ENCODE results near the gene PLXNA2.

The PLXNA2 gene

GRCh38 chr1:208264469-208265121 lies 20.4 kb upstream of the PLXNA2 start:
- no peak for DNase-seq (ENCODE audit: low spot score)

DNA sequence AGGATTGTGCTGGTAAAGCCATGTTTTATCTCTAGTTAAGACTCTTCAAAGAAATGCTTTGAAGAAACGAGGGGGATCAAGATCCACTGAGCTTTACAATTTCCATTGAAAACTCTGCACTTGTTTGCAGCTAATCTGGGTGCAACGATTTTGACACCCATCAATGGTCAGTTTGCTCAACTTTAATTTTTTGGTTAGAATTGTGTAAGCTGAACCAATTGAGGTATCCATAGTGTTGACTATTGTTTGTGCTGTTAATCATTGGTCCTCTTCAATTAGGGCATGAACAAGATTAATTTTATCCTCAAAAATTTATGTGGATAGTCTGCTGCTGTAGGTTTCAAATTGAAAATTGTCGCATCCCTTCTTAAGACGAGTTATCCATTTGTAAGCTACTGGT lies 17.7 kb upstream of the PLXNA2 start:
- no peak for DNase-seq (ENCODE audit: low spot score)

DNA sequence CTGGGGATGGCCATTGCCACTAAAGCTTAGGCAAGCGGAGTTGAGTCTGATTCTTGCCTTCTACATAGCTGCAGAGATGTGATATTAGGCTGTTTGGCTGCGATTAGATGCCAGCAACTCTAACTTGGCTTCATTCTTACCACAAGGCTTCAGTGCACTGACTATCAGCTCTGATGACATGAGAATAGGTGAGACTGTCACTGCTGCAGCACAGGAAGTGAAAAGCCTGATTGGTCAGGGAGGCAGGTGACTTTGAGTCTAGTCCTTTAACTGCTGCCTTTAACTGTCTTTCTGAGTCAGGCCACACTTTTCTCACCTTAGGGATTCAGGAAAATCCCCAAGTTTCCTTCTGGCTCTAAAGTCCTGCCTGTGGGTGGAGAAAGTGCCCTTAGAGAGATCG lies 14.1 kb upstream of the PLXNA2 start:
- no peak for DNase-seq (ENCODE audit: low spot score)

DNA sequence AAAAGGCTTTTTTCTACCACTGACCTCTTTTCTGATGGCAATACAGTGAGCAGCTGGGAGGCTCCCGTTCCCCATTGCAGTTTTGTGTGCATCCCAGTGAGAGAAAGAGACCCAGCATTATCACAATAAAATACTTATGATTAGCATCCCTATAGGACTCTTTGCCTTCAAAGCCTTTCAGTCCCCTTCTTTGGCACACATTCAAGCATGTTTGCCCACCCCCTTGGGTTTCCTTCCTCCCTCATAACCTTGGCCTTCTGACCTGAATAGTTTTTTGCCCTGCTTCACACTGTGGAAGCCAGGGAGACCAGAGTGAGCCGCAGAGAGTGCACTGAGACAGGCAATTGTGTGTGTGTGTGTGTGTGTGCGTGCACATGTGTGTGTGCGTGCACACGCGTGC lies 13.2 kb upstream of the PLXNA2 start:
- DNase-seq (ENCODE audit: low spot score) = no peak

GRCh38 chr1:208256556-208256955 lies 12.4 kb upstream of the PLXNA2 start:
- DNase-seq (ENCODE audit: low spot score) = no peak

DNA sequence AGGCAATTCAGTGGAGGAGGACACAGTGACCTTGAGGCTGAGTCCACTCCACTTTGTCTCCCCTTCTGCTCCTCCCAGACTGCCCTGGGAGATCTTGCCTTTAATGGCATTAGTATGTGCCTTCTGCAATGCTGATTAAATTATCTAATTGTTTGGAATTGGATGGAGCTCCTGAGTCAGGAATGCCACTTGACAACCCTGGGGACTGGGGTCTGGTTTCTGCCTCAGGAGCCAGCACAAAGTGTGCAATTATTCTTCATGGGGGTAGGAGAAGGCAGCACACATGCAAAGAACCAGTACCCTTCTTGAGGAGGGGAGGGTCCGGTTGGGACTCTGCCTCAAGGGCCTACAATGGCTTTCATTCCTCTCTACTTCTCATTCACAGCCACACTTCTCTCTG lies 11.9 kb upstream of the PLXNA2 start:
- DNase-seq (ENCODE audit: low spot score) = no peak

DNA sequence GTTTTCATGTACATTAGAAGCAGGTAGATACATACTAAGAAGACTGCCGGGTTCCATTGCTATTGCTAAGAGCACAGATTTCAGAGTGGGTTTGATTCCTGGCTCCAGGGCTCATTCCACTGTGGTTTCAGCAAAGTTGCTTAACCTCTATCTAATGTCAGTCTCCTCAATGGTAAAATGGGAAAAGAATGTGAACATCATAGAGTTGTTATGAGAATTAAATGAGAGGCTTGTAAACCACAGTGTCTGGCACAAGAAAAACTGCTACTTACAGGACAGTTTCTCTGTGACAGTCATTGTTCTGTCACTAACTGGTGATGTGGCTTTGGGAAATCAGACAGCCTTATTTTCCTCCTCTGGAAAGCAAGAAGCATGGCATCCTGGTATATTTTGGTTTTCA lies 10.7 kb upstream of the PLXNA2 start:
- no peak for DNase-seq (ENCODE audit: low spot score)

- DNase-seq (ENCODE audit: low spot score) = no peak
Observed at GRCh38 chr1:208254376-208254775, 10.2 kb upstream of the PLXNA2 start.

- DNase-seq (ENCODE audit: low spot score) = no peak
Observed at GRCh38 chr1:208252836-208253576, 8.8 kb upstream of the PLXNA2 start.

- DNase-seq (ENCODE audit: low spot score) = no peak
Observed at GRCh38 chr1:208251911-208252835, 8.0 kb upstream of the PLXNA2 start.

- no peak for DNase-seq (ENCODE audit: low spot score)
Observed at GRCh38 chr1:208251015-208251414, 6.8 kb upstream of the PLXNA2 start.

DNA sequence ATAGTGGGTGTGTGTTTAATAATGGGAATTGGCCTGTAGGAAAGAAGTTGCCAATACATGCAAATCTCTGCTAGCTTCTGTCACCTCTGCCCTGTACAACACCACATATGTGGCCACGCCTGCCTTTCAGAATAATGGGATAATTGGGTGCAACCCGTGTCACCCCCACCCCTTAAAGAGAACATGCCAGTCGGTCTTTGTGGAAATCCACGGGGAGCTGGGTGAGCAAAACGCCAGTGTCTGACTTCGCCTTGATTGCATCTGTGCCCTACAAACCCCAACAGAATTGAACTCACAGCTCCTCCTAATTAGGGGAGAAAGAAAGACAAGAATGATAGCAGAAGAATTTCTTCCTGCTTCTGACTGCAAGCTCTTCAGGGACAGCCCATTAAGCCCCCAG lies 6.4 kb upstream of the PLXNA2 start:
- DNase-seq (ENCODE audit: low spot score) = no peak

GRCh38 chr1:208248991-208249696 lies 5.0 kb upstream of the PLXNA2 start:
- DNase-seq (ENCODE audit: low spot score) = no peak

DNA sequence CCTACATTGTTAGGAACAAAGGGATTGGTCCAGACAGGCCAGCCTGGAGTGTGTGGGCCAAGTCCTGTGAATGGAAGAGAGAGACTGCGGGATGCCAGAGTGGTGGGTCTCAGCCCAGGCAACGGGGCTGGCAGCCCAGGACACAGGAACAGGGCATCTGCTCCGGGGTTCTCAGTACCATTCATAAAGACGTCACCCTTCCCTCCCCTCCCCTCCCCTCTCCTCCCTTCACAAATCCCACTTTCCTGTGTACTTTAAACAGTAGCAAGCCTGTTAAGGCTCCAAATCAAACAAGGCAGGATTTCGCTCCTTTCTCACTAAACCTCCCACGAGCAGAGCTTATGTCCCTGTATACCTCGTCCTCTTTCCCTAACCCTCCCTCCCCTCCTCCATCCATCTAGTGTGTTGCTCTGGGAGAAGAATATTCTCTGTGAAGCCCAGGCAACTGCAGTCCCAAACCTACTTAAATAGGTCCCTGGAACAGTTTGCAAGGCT lies 4.2 kb upstream of the PLXNA2 start:
- DNase-seq (ENCODE audit: low spot score) = no peak

DNA sequence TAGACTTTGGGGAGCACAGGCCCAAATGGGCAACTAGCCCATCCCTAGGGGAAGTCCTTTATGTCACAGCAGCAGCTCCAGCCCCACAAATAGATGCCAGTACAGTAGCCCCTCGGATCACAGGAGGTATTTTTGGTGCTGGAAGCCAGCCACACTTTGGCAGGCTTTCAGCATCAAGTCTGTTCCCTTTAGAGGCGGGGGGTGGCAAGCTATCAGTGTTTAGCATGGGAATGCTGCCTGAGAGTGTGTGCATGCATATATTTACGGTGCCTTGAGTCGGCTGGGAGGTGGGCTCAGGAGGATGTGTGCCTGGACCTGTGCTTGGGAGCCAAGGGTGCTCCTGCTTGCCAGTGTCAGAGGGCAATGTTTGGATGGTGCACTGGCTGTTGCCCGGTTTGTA lies 3.5 kb upstream of the PLXNA2 start:
- no peak for DNase-seq (ENCODE audit: low spot score)

DNA sequence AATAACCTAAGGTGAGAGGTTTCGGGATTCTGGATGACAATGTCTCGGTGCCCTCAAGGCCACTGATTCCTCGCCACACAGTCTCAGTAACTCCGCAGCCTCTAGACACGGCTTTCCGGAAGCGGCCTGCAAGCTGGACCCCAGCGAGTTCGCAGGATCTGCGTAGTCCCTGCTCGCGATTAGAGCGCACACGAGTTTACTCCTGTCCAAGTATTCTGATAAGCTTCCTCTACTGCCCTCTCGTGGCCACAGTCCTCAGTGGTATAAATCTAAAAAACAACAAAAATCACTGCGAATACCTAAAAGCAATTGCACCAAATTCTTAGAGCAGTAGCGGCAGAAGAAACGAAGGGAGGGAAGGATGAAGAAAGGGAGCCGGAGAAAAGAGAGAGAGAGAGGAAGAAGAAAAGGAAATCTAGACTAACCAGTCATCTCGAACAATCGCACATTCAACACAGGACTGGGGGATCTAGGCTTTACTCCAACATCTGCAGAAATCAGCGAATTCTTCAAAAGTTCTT lies 1.1 kb upstream of the PLXNA2 start:
- DNase-seq (ENCODE audit: low spot score) = peak; percentile 77

DNA sequence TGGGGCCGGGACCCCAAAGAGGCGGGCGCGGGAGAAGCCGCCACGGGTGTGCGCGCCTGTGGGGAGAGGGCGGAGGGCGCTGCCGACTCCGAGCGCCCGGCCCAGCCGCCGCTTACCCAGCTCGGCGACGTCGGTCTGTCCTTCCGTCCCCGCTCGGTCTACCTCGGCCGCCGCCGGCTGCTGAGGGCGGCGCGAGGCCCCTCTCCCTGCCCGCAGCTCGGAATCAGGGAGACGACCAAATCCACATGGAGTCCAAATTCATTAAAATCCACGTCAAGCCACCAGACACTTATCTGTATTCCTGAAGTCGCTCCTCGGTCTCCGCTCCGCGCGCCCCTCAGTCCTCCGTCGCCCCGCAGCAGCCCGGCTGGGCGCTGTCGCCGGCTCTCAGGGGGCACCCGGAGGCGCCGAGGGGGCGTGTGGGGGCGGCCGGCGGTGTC lies 637 bp downstream of the PLXNA2 start:
- DNase-seq (ENCODE audit: low spot score) = no peak

DNA sequence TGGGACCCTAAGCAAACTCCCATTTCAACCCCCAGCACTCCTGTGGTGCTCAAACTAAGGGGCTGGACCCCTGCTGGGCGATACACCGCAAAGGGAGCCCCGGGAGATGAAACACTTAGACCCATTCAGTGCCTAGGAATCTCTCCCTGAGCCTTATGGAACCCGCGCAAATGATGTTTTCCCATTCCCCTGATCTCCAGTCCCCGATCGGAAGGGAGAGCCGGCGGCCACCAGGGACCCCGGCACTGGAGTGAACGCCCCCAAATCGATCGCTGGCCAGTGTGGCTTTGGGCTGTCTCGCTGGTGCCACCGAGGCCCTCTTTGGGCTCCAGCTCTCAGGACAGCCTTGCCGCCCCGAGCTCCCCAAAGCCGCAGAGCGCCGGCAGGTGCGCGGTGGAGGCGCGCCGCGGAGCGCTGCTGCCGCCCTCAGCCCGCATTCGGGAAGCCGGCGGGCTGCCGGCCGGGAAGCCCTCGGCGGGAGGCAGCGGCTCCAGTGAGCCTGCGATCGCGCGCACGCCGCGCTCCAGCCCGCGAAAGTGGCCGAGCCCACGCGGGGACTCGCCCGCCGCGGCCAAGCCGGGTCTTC lies 1.1 kb downstream of the PLXNA2 start:
- DNase-seq (ENCODE audit: low spot score) = no peak

GRCh38 chr1:208242146-208242545 lies 2.0 kb downstream of the PLXNA2 start:
- DNase-seq (ENCODE audit: low spot score) = no peak

DNA sequence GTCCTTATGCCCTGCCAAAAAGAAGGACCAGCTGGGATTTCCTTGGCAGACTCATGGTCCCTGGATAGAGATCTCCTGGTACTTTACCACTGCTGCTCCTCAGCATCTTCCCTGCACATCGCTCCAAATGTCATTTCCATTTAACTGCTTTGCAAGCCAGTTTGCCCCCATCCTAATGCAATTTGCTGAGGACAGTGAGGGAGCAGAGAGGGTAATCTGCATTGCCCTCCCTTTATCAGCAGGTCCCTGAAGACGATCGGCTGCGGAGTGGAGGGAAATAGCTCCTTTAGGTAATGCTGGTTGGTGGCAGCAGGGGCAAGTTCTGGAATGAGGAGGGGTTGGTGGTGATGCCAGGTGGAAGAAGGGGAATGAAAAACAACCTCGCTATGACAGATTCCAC lies 2.7 kb downstream of the PLXNA2 start:
- no peak for DNase-seq (ENCODE audit: low spot score)

DNA sequence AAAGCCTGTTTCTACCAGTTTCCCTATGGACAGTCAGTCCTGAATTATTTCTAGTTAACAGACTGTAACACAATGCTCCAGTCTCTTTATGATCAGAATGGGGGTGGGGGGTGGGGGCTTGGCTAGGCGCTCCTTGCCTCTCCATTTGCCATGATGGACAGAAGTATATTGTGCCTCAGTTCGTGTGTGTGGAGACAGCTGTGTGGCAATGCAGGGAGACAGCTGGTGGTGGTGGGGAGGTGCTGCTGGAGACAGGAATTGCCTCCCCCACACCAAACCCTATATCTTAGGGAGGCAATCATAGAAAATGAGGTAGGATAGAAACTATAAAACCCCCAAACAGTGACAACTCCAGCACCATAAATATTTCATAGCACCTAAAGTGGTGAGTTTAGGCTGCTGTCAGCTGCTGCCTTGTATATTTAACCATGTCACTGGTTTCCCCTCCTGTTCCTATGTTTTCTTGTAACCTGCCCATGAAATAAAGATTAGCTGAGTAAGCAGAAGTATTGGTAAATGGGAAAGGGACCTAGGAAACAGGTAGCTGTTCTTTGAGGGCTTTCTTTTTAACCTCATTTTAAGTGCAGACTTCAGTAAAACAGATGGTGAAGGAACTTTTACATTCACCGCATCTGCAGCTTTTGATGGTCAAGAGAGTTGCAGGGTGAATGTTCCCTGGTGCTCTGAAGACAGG lies 3.4 kb downstream of the PLXNA2 start:
- DNase-seq (ENCODE audit: low spot score) = no peak
